NCI-H1417 treated with DMSO at 0.1 percent for 48 hours (cell line): Measurements from ENCODE around the gene AHDC1.

ENCODE experiments used
- DNase-seq: peaks from one replicate; lab custom pipeline; 2025; lab: John Stamatoyannopoulos, UW

AHDC1 gene

DNA sequence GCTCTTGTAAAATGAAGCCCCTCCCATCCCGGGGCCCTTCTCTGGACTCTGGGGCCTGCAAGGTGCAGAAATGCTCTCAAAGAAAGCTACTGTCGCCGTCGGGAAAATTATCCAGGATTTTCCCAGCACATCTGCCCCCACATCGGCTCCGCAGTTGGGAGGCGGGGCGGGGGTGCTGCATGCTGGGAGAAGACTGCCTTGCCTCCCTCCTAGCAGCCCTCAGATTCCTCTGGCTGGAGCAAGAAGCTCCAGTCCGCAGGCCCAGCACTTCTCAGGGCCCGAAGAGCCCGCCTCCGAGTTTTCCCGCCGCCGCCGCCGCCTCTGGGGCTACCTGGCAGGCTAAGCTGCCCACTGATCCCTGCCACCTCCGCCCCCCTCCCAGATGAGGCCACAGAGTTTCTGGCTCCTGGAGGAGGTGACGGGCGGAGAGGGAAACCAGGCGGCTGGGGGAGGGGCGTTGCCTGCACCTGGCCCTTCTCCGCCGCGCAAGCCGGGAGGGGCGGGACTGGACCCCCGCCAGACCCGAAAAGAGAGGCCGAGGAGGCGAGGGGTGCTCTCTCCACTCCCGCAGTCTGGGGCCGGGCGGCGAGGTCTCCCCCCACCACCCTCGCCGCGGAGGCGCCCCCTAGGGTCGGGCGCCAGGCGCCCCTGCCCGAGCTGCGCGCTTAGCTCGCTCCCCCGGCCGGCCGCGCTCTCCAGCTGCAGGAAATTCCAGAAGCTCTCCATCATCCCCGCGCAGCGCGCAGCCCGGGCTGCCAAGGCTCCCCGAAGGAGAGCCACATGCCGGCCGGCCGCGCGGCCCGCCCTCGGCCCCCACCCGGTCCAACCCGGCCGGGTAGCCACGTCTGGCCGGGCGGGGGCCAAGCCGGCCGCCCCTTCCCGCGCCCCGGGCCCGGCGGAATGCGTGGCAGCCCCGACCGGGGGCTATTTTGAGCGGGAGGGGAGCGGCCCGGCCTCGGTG lies 28.8 kb downstream of the AHDC1 start:
- peak; percentile 43 for DNase-seq

- no peak for DNase-seq
These were observed 29.8 kb downstream of the AHDC1 start for GRCh38 chr1:27574001-27574781.

DNA sequence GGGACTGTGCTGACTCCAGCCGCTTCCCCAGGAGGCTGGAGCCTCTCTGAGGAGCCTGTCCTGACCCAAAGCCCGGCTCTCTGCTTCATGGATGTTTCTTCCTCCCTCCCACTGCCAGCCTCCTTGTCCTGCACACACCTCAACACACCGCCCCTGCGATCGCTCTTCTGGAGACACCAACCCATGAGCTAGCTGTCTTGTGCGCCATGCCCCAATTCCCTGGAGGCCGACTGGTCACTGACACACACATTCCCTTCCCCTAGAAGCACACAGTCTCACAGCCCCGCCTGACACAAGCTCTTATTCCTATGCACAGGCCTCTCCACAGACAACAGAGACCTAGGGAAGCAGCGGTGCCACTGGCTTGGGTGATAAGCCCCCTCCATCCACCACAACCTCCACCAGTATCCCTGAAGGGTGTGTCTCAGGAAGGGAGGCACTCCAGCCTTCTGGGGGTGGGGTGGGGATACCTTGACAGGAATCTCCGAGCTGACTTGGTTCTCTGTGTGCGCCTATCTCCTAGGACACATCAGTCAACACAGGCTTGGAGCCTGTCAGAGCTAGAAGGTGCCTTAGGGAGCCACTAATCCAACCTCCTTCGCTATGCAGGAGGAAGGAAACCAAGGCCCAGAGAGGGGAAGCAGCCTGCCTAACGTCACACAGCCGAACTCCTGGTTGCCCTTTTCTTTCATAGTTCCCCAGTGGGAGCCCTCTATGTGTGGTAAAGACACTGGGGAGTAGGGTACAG lies 31.1 kb downstream of the AHDC1 start:
- DNase-seq, result no peak

DNA sequence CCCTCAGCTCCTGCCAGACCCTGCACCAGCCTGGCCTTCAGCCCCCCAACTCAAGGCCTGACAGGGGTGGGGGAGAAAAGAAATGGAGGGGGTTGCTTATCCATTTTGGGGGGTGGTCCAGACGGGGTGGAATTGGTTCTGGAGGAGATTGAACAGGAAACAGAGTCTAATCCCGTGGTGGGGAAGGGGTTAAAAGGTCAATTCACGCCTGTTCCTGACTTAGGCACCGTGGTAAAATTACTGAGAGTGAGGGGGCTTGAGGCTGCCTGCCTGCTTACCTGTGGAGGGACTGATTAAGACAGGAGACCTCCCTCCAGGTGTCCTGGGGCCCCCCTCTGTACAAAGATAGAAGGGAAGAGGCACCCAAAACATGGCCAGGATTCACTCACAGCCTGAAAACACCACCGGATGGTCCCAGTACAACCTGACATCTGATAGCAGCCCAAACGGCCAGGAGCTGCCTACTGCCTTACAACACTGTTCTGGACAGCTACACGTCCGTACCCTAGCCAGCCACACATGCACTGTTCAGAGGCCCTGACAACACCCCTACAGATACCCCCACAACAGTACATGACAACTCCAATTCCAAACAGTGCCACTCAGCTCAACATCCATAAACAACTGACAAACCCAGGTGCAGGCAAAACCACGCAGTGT lies 31.8 kb downstream of the AHDC1 start:
- no peak for DNase-seq

DNA sequence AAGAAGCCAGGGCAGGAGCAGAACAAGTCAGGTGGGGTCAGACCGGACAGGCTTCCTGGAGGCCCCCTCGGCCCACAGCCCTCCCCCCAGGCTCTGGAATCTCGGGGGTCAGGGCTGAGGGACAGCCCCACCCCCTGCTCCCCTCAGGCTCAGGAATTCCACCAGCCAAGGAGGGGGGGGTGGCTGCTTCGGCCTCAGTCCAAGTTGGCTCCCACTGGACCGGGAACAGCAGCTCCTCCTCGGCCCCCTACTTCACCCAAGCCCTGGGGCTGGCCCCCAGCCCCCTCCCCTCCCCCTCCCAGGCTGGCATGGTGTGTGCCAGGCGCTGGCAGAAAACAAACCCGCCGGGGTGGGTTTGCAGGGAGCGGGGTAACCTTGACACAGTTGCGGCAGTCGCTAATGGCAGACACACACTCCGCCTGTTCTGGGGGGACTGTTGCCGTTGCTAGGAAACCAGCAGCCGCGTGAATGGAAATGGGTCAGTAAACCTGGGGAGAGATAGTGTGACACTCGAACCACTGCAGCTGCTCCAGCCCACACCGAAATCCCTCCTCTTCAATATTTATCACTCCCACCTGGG lies 32.4 kb downstream of the AHDC1 start:
- no peak for DNase-seq

- DNase-seq, result no peak
These were observed 33.2 kb downstream of the AHDC1 start for GRCh38 chr1:27570784-27571183.

GRCh38 chr1:27570356-27570755 lies 33.6 kb downstream of the AHDC1 start:
- DNase-seq, result no peak

DNA sequence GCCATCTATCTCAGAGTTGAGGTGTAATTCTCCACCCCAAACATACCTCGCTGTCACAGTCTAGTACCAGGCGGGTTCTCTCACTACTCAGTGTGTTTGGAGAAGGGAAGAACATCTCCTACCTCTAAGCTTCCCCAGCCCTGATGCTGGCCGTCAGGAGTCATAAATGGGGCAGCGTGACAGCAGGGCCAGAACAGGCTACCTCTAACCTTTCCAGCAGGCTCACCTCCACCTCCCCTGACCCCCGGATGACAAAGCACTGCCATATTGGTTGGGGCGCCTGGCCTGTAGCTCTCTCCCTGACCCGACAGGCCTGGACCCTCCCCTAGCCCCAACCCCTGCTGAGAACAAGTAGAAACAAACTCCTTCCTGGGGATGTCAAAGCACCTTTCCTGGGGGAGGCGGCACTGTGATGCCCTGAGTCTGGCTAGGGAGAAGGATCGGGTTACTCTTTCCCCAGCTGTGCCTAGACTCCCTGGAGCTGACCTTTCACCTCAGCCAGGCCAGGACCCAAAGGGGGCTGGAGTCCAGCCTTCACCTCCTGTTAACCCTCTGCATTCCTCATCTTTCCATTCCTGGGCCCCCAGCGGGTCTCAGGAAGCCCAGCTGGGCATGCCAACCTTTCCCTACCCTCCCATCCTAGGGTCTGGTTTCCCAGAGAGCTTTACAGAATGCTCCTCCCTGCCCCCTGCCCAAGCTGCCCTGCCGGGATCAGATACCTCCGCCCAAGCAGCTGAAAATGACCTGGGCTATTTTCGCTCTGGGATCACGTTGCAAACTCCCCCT lies 34.2 kb downstream of the AHDC1 start:
- no peak for DNase-seq

DNA sequence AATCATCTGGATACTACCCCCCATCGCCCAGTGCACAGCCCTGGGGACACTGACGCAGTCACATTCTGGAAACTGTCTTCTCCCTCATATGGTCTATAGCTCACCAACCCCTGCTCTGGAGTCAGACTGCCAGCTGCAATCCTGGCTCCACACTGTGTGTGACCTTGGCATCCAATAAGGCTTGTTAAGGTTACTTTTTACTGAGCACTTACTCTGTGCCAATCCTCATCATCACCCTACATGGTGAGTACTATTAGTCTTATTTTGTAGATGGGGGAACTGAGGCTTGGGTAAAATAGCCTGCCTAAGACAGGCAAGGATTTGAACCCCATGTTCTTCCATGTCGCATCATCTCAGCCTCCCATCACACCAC lies 34.9 kb downstream of the AHDC1 start:
- no peak for DNase-seq

GRCh38 chr1:27568300-27569087 lies 35.5 kb downstream of the AHDC1 start:
- no peak for DNase-seq

DNA sequence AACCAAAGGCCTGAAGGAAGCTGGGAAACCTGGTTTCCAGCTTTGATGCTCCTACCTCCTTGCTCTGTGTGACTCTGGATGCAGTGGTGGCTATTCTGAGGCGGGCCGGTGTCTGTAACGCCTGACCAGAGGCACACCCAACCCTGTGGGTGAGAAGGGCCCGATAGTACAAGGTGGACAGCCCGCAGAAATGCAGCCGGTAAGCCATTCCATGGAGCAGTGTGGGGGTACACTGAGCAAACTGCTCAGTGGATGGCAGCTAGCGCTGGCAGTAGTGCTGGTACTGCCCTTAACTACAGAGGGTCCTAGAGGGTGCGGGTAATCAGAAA lies 36.0 kb downstream of the AHDC1 start:
- DNase-seq, result no peak

DNA sequence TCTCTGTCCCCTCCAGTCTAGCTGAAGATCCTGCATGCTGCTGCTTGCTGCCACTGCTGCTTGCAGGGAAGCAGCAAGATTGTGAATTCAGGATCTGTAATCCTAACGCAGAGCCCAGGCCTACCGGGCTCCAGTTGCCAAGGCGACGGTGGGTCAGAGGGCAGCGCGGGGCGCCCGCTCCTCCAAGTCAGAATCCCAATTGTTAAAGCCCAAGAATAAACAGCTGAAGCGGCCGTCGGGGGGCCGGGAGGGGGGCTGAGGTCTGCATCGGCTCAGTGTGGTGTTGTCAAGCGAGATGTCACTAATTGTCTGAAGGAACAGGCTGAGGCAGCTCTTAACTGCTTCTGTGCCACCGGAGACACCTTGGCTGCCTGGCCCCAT lies 36.8 kb downstream of the AHDC1 start:
- no peak for DNase-seq

DNA sequence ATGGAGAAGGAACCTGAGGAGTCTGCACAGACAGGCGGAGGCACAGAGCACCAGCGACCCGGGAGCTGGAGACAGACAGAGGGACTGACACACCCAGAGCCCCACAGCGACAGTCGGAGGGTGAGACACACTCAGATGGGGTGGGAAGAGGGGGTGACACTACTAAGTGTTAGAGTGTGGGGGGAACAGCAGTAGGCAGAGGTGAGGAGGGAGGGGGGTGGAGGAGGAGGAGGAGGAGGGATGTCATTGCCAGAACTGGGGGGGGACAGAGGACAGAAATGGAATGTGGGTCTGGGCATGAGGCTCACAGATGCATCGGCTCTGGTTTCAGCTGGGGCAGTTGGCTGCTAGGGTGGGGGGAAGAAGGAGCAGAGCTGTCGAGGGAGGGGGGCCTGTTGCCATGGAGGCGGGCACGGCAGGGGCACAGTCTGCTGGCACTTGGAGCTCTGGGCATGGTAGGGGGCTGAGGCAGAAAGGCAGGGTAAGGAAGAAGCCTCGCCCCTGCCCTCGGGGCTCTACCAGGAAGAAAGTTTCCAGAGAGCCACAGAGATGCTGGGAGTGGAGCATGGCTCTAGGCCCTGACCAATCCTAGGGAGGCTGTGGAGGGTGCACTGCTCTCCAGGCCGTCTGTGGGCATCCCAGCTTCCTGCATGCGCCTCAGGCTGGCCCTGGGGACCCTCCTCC lies 37.3 kb downstream of the AHDC1 start:
- DNase-seq, result no peak

DNA sequence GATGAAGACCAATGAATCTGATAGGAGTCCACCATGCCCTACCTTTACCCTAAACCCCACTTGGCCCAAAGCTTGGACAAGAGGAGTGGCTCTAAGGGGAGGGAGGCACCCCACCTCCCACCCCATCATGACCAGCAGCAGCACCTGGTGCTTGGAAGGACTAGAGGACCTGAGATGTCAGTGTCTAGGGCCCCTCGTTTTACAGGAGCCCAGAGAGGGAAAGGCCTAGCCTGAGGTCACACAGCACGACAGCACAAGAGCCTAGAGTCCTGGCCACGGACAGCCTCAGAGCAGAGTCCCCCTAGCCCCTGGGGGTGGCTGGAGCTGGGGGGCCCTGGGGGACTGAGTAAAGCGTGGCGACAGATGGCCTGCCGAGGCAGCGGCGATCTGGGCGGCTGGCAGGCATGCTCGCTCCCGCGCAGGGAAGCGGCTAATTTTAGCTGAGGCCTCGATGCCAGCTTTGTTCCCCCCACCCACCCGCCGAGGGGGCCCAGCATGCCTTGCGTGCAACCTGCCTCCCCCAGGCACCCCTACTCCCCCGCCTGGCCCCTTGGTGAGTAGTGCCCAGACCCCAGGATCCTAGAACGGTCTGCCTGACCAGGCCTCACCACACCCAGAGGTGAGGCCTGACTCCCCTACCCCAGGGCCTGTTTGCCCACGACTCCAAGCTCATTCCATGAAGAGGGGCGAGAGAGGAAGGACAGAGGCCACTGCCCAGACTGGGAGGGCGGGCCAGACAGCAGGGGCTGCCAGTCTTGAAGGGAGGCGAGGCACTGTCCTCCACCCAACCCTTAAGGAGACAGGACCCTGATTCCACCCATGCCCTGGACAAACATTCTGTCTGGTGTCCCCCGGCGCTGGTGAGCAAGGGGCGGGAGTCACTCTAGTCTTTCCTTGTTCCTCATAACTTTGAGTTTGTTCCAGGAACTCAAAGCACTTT lies 39.0 kb downstream of the AHDC1 start:
- DNase-seq, result no peak

DNA sequence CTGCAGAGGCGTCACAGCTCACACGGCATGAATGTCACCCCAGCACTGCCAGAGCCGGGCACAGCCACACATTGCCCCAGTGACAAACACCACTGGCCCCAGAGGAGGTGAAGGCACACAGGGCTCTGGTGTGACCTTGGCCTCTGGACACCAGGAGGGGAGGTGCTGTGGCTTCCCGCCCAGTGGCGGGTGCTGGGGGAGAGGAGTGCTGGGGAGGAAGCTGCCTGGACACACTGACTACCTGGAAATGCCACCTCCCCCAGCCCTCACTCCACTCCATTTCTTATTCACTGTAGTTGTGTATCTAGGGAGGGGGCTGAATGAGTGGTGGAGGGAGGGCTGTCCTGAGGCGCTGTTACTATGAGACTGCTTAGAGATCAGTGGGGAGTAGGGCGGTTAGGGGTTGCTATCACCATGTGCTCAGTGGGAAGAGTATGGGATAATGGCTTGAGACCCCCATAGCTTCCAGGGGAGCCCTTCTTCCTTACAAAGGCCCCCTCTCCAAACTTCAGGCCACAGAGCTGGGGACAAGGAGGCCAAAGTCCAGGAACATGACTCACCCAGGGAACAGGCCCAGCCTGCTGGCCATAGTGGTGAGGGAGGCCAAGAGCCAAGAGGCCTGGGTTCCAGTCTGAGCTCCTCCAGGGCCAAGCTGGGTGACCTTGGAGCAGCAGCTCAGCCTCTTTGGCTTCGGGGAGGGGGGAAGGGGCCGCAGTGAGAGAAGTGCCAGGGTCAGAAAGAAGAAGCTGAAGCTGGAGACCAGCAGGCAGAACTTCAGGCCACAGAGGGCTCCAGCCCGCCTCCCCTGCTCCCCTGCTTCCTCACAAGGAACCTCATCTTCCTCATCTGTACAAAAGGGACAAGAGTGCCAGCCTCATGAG lies 40.1 kb downstream of the AHDC1 start:
- DNase-seq, result no peak

GRCh38 chr1:27563341-27563590 lies 40.7 kb downstream of the AHDC1 start:
- DNase-seq, result no peak

DNA sequence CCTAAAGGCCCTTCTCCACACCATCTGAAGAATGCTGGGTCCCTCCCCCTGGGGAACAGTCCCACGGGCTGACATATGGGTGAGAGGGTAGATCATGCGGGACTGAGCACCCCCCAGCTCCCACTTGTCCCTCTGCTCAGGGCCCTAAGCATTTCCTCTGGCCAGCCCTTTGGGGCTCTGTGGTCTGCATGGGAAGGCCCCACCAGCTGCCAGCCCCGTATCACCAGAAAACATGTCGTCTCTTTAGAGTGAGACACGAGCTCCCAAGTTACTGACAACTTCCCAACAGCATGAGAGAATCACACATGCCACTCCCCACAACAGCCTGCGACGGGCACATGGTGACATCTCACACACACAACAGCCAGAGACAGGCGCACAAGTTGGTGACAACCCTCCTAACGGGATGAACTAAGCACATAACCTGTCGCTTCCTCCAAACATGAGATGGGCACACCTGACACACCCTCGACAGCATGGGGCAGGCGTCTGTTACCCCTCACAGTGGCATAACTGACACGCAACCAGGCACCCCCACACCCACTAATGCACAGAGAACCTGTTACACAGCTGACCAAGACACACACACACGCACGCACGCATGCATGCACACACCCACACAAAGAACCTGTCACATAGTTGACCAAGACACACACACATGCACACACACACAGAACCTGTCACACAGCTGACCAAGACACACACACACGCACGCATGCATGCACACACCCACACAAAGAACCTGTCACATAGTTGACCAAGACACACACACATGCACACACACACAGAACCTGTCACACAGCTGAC lies 41.2 kb downstream of the AHDC1 start:
- no peak for DNase-seq
